ENCODE data around the gene RELN. TPM values are rescaled to one million over a fixed set of nuclear protein-coding genes. Genes with fewer than 3 reads are reported as not detected.

Gene RELN
- total and polyA plus RNA-seq, 9 donors = 2.1 to 31.3 (median 8.2) TPM

DNA sequence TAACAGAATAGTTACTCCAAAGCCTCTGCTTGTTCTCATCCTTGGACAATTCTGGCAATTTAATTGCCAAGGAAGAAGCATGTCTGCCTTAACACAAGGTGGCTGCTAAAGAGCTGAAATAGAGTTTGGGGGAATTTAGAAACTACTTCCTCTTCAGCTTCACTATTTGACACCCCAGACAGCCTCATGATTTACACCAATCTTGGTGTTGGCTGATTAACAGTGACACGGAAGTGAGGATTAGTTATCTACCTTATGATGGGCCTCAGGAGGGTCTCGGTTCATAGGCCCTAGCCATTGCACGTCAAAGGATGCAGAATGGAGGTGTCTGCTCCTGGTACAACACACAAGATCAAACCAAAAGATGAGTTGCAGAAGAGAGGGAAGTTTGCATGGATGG is 102.4 kb downstream of the RELN start:
- Histone ChIP-seq H3K36me3 (ENCODE audit: control insufficient read depth, insufficient read depth, low read length) (no peaks in the 10 kb centered on the region), H3K27me3 (ENCODE audit: control insufficient read depth, insufficient read depth, low read length) (no peaks in the 10 kb centered on the region), H3K4me3 (ENCODE audit: low read length) (no peak overlapping the region), H3K27ac (ENCODE audit: low read length) (no peak overlapping the region), H3K4me1 (ENCODE audit: control insufficient read depth, insufficient read depth, low read length) (no peaks in the 10 kb centered on the region), H3K9me3 (replicated peaks; ENCODE audit: control insufficient read depth, low read depth, low read length) (no peaks in the 10 kb centered on the region)
- no CpG with 5 or more reads among the region's 3 CpGs for WGBS (ENCODE audit: insufficient coverage)
- DNase-seq = no peak

DNA sequence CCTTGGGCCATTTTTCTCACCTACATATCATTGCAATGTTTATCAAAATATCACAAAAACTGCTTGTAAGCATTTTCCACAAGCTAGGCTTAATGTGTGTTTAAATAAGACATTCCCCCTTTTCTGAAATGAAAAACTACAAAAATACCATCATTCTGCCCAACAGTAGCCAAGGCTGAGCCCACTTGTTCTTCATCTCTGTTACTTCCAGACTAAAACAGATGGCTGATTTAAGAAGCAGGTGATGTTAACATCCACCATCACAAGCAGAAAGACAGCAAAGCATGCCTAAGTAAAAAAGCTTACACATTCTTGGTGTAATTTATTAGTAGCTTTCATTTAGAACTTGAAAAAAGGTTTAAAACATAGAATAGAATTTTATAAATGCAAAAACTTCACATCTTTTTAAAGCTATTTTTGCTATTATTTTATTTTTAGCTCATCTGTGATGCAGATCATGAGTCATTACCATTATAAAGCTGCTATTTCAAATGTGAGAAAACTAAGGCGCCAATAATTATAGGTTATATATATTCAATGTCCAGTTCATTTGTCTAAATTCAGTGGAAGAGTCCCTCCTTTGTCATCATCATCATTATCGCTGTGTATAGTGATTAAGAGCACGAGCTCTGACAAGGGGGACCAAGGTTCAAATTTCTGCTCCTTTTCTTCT is 109.4 kb downstream of the RELN start:
- no peak overlapping the region for H3K27ac ChIP-seq (ENCODE audit: low read length)
- H3K36me3 ChIP-seq (ENCODE audit: control insufficient read depth, insufficient read depth, low read length) = no peaks in the 10 kb centered on the region
- peak; percentile 65 for DNase-seq
- H3K4me3 ChIP-seq (ENCODE audit: low read length) = no peak overlapping the region
- WGBS (ENCODE audit: insufficient coverage) = no CpG with 5 or more reads among the region's 3 CpGs
- H3K27me3 ChIP-seq (ENCODE audit: control insufficient read depth, insufficient read depth, low read length) = no peaks in the 10 kb centered on the region
- H3K9me3 ChIP-seq (replicated peaks; ENCODE audit: control insufficient read depth, low read depth, low read length) = no peaks in the 10 kb centered on the region
- H3K4me1 ChIP-seq (ENCODE audit: control insufficient read depth, insufficient read depth, low read length) = no peaks in the 10 kb centered on the region

DNA sequence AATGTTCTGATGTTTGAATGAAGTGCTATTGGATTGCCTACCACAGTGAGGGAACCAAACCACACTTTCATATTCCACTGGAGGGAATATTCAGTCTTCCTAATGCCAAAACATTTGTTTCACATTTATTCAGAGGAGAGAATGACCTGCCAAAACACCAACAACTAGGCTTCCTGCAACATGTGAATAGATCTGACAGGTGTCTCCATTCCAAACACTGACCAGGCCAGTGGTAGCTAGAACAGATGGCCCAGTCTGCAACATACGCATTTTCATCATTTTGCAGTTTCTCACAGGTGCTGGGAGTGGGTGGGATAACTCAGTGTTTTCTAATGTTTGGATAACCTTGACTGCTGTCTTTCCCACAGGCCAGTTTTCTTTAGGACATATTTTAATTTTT is 110.0 kb downstream of the RELN start:
- WGBS (ENCODE audit: insufficient coverage) = no CpG with 5 or more reads among the region's 1 CpG
- DNase-seq = peak; percentile 62
- Histone ChIP-seq H3K4me1 (ENCODE audit: control insufficient read depth, insufficient read depth, low read length) (no peaks in the 10 kb centered on the region), H3K36me3 (ENCODE audit: control insufficient read depth, insufficient read depth, low read length) (no peaks in the 10 kb centered on the region), H3K9me3 (replicated peaks; ENCODE audit: control insufficient read depth, low read depth, low read length) (no peaks in the 10 kb centered on the region), H3K27me3 (ENCODE audit: control insufficient read depth, insufficient read depth, low read length) (no peaks in the 10 kb centered on the region), H3K27ac (ENCODE audit: low read length) (no peak overlapping the region), H3K4me3 (ENCODE audit: low read length) (no peak overlapping the region)

DNA sequence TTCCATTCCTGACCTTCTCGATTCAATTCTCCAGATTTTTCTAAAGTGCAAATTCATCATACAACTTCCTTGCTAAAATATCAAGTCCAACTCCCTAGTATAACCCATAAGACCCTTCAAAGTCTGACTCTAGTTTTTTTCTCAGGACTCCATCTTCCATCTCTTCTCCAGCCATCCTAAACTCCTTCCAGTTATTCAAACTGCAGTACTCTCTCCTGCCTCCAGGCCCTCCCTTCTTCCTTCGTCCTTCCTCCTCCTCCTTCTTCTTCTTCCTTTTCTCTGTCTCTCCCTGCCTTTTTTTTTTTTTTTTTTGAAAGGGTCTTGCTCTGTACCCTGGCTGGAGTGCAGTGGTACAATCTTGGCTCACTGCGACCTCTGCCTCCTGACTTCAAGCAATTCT is 111.9 kb downstream of the RELN start:
- no peaks in the 10 kb centered on the region for H3K9me3 ChIP-seq (replicated peaks; ENCODE audit: control insufficient read depth, low read depth, low read length)
- no peaks in the 10 kb centered on the region for H3K4me1 ChIP-seq (ENCODE audit: control insufficient read depth, insufficient read depth, low read length)
- no peaks in the 10 kb centered on the region for H3K36me3 ChIP-seq (ENCODE audit: control insufficient read depth, insufficient read depth, low read length)
- no peak overlapping the region for H3K4me3 ChIP-seq (ENCODE audit: low read length)
- no peak for DNase-seq
- H3K27me3 ChIP-seq (ENCODE audit: control insufficient read depth, insufficient read depth, low read length) = no peaks in the 10 kb centered on the region
- 70% methylated on average over 2 of the region's 3 CpGs for WGBS (ENCODE audit: insufficient coverage)
- H3K27ac ChIP-seq (ENCODE audit: low read length) = no peak overlapping the region

DNA sequence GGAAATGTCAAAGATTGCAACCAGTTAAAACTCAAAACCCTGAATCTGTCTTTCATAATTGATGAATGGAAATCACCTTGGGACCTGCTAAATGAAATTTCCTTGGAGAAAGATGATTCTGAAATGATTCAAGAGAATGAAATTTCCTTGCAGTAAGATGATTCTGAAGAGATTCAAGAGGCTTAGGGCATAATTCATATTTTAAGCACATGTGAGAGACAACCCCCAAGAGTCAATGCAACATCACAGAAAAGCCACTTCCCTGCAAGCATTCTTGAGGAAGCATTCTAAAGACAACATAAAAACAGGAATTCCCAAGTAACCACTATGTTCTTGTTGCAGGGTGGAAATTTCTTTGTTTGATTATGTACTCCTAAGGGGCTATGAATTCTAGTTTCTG is 113.7 kb downstream of the RELN start:
- Histone ChIP-seq H3K4me1 (ENCODE audit: control insufficient read depth, insufficient read depth, low read length) (no peaks in the 10 kb centered on the region), H3K27ac (ENCODE audit: low read length) (no peak overlapping the region)
- no peak for DNase-seq

DNA sequence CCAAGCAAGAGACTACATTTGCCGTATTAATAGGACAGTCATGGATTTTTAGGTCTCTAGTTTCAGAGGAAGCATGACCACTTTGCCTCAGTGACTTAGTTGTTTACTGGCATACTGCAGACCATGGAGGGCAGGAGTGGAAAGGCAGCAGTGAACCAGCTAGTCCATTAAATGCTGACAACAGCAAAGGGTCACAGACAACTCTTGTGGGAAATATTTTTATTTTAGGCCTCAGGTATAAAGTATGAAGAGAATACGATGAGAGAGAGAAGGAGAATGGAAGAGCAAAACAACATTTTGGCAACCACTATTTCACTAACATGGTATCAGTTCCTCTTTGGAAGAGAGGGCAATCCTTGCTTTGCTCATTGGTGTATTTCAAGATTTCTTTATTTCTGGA is 118.0 kb downstream of the RELN start:
- Histone ChIP-seq H3K4me3 (ENCODE audit: low read length) (no peak overlapping the region), H3K27me3 (ENCODE audit: control insufficient read depth, insufficient read depth, low read length) (no peaks in the 10 kb centered on the region), H3K27ac (ENCODE audit: low read length) (no peak overlapping the region), H3K4me1 (ENCODE audit: control insufficient read depth, insufficient read depth, low read length) (no peaks in the 10 kb centered on the region), H3K9me3 (replicated peaks; ENCODE audit: control insufficient read depth, low read depth, low read length) (no peaks in the 10 kb centered on the region), H3K36me3 (ENCODE audit: control insufficient read depth, insufficient read depth, low read length) (no peaks in the 10 kb centered on the region)
- WGBS (ENCODE audit: insufficient coverage) = no CpG with 5 or more reads among the region's 2 CpGs
- DNase-seq = no peak

More for the DNA sequence above, 113.7 kb downstream of the RELN start:
- H3K9me3 ChIP-seq (replicated peaks; ENCODE audit: control insufficient read depth, low read depth, low read length) = no peaks in the 10 kb centered on the region
- H3K27me3 ChIP-seq (ENCODE audit: control insufficient read depth, insufficient read depth, low read length) = no peaks in the 10 kb centered on the region
- no peaks in the 10 kb centered on the region for H3K36me3 ChIP-seq (ENCODE audit: control insufficient read depth, insufficient read depth, low read length)
- H3K4me3 ChIP-seq (ENCODE audit: low read length) = no peak overlapping the region

DNA sequence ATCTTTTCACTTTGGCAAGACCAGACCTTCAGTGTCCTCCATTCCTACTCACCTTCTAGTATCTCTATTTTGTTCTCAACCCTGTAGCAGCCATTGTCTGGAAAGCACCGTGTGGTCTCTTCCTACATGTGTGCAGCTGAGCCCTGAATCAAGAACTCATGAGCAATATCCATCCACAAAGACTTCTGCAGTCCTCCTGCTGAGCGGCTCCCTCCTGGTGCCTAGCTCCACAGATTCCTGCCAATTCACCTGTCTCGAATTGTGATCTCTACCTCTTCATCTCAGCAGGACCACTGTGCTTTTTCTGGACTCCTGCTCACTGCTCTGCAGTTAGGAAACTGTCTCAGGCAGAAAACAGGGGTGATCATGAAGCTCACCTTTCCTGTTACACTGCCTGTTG is 118.8 kb downstream of the RELN start:
- Histone ChIP-seq H3K27me3 (ENCODE audit: control insufficient read depth, insufficient read depth, low read length) (no peaks in the 10 kb centered on the region), H3K27ac (ENCODE audit: low read length) (no peak overlapping the region), H3K4me3 (ENCODE audit: low read length) (no peak overlapping the region), H3K9me3 (replicated peaks; ENCODE audit: control insufficient read depth, low read depth, low read length) (no peaks in the 10 kb centered on the region), H3K4me1 (ENCODE audit: control insufficient read depth, insufficient read depth, low read length) (no peaks in the 10 kb centered on the region), H3K36me3 (ENCODE audit: control insufficient read depth, insufficient read depth, low read length) (no peaks in the 10 kb centered on the region)
- no peak for DNase-seq
- WGBS (ENCODE audit: insufficient coverage) = 69% methylated on average over 3 of the region's 3 CpGs

DNA sequence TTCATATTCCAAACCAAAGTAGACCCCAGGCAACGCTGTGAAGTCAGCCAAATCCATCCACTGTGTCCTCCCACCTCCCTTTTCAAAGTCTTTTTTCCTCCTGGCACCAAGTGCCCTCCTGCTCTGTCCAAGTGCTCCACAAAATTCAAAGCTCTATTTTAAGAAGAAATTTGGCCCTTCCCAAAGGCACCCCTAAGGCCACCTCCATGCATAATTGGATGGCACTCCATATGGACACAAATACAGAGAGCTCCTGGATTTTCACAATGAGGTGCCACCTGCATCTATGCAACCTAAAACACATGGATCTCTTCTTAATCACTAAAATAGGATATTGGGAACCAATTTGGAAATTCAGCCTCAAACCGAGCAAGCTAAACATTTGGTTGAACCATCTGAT is 121.6 kb downstream of the RELN start:
- Histone ChIP-seq H3K36me3 (ENCODE audit: control insufficient read depth, insufficient read depth, low read length) (no peaks in the 10 kb centered on the region), H3K27me3 (ENCODE audit: control insufficient read depth, insufficient read depth, low read length) (no peaks in the 10 kb centered on the region), H3K9me3 (replicated peaks; ENCODE audit: control insufficient read depth, low read depth, low read length) (no peaks in the 10 kb centered on the region), H3K4me3 (ENCODE audit: low read length) (no peak overlapping the region), H3K27ac (ENCODE audit: low read length) (no peak overlapping the region), H3K4me1 (ENCODE audit: control insufficient read depth, insufficient read depth, low read length) (no peaks in the 10 kb centered on the region)
- DNase-seq = no peak
- 86% methylated on average over 1 of the region's 2 CpGs for WGBS (ENCODE audit: insufficient coverage)

DNA sequence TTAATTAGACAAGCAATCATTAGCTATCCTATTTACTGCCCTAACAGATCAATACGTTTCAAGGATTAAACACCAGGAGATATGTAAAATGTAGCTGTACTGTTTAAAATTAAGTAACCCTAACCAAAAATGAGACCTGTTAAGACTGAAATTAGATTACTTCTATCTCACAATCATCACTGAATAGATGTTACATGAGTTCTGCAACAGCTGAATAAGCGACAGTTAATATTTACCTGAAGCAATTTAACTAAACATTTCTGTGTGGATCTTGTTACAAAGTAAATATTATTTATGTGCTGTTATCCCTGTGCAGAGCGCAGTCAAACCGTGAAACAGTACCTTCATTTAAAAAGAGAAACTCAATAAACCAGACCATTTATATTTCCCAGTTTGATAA is 122.5 kb downstream of the RELN start:
- Histone ChIP-seq H3K27ac (ENCODE audit: low read length) (no peak overlapping the region), H3K9me3 (replicated peaks; ENCODE audit: control insufficient read depth, low read depth, low read length) (no peaks in the 10 kb centered on the region), H3K36me3 (ENCODE audit: control insufficient read depth, insufficient read depth, low read length) (no peaks in the 10 kb centered on the region), H3K4me3 (ENCODE audit: low read length) (no peak overlapping the region), H3K4me1 (ENCODE audit: control insufficient read depth, insufficient read depth, low read length) (no peaks in the 10 kb centered on the region), H3K27me3 (ENCODE audit: control insufficient read depth, insufficient read depth, low read length) (no peaks in the 10 kb centered on the region)
- WGBS (ENCODE audit: insufficient coverage) = no CpG with 5 or more reads among the region's 4 CpGs
- DNase-seq = no peak

DNA sequence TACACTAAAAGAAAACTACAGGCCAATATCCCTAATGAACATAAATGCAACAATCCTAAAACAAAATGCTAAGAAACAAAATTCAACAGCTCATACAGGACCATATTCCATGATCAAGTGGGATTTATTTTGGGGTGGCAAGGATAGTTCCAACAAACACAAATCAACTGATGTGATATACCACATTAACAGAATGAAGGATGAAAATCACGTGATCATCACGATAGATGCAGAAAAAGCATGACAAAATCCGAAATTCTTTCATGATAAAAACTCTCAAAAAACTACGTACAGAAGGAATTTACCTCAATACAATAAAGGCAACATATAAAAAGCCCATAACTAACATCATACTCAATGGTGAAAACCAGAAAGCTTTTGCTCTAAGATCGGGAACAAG is 124.0 kb downstream of the RELN start:
- DNase-seq = no peak
- no peaks in the 10 kb centered on the region for H3K4me1 ChIP-seq (ENCODE audit: control insufficient read depth, insufficient read depth, low read length)
- 60% methylated on average over 1 of the region's 5 CpGs for WGBS (ENCODE audit: insufficient coverage)

More for the DNA sequence above, 124.0 kb downstream of the RELN start:
- no peaks in the 10 kb centered on the region for H3K27me3 ChIP-seq (ENCODE audit: control insufficient read depth, insufficient read depth, low read length)
- no peaks in the 10 kb centered on the region for H3K9me3 ChIP-seq (replicated peaks; ENCODE audit: control insufficient read depth, low read depth, low read length)
- no peak overlapping the region for H3K27ac ChIP-seq (ENCODE audit: low read length)
- H3K36me3 ChIP-seq (ENCODE audit: control insufficient read depth, insufficient read depth, low read length) = no peaks in the 10 kb centered on the region
- no peak overlapping the region for H3K4me3 ChIP-seq (ENCODE audit: low read length)
